ENCODE measurements around the gene CDK5. TPM values are rescaled to one million over a fixed set of nuclear protein-coding genes. Genes with fewer than 3 reads are reported as not detected.

The CDK5 gene
- total and polyA plus RNA-seq, 10 donors: 6.3 to 17.9 (median 9.7) TPM

DNA sequence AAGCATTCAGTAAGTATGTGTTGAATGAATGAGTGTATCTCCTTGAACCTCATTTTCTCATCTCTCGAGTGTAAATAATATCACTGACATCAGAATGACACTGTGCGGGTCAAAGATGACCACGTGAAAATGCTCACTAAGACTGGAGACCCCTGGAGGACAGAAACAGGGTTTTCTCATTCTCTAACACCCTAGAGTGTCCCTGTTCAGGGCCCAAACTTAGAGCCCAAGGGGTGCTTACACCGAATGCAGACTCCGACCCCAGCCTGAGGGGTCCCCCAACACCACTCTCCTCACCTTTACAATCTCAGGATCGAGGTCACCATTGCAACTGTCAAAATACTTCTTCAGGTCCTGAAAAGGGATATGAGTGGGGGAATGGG is 1.4 kb downstream of the CDK5 start:
- TF ChIP-seq, protein P1, sequence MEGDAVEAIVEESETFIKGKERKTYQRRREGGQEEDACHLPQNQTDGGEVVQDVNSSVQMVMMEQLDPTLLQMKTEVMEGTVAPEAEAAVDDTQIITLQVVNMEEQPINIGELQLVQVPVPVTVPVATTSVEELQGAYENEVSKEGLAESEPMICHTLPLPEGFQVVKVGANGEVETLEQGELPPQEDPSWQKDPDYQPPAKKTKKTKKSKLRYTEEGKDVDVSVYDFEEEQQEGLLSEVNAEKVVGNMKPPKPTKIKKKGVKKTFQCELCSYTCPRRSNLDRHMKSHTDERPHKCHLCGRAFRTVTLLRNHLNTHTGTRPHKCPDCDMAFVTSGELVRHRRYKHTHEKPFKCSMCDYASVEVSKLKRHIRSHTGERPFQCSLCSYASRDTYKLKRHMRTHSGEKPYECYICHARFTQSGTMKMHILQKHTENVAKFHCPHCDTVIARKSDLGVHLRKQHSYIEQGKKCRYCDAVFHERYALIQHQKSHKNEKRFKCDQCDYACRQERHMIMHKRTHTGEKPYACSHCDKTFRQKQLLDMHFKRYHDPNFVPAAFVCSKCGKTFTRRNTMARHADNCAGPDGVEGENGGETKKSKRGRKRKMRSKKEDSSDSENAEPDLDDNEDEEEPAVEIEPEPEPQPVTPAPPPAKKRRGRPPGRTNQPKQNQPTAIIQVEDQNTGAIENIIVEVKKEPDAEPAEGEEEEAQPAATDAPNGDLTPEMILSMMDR (IDR thresholded peaks at IDR 0.05 in 8 of 11, conservative IDR thresholded peaks at IDR 0.05 in 3 of 11): no peak
- TF ChIP-seq POLR2AphosphoS5 (IDR thresholded peaks at IDR 0.05) (no peak), POLR2A (IDR thresholded peaks at IDR 0.05) (no peak)

GRCh38 chr7:151053751-151054150 is 3.9 kb downstream of the CDK5 start:
- no peak overlapping the region for H3K4me3 ChIP-seq
- TF ChIP-seq, protein P1 (IDR thresholded peaks at IDR 0.05 in 8 of 11, conservative IDR thresholded peaks at IDR 0.05 in 3 of 11): no peak
- TF ChIP-seq POLR2A (IDR thresholded peaks at IDR 0.05) (no peak), POLR2AphosphoS5 (IDR thresholded peaks at IDR 0.05) (no peak)
- 87 to 95% (median 94%) methylated on average over 7 to 8 of the region's 8 CpGs for WGBS, 5 donors
- peaks cover 0 to 34% (median 13%) of the 10 kb centered on the region in 7 donors for H3K27me3 ChIP-seq (replicated peaks in 1 of 7)
- H3K9me3 ChIP-seq: no peaks in the 10 kb centered on the region
- no peak for DNase-seq
- intact Hi-C loops (cut with DNase I; ENCODE audit: low total_unique reads): no loop called here
- H3K27ac ChIP-seq: peak overlapping the region in 2 of 8 donors; percentile 9 to 37
- peaks cover 0 to 32% (median 0%) of the 10 kb centered on the region in 6 donors for H3K36me3 ChIP-seq
- H3K4me1 ChIP-seq: peaks cover 3 to 59% (median 37%) of the 10 kb centered on the region in 6 donors

More for the DNA sequence above, 1.4 kb downstream of the CDK5 start:
- WGBS, 5 donors: 87 to 99% (median 92%) methylated on average over 6 of the region's 6 CpGs
- Histone ChIP-seq H3K27me3 (replicated peaks in 1 of 7) (peaks cover 0 to 15% (median under 1%) of the 10 kb centered on the region in 7 donors), H3K4me1 (peaks cover 14 to 72% (median 49%) of the 10 kb centered on the region in 6 donors), H3K27ac (no peak overlapping the region), H3K36me3 (peaks cover 0 to 32% (median 0%) of the 10 kb centered on the region in 6 donors), H3K9me3 (no peaks in the 10 kb centered on the region), H3K4me3 (no peak overlapping the region)
- no peak for DNase-seq
- intact Hi-C loops (cut with DNase I; ENCODE audit: low total_unique reads): no loop called here

GRCh38 chr7:151053096-151053495 is 4.6 kb downstream of the CDK5 start:
- peaks cover 0 to 34% (median 13%) of the 10 kb centered on the region in 7 donors for H3K27me3 ChIP-seq (replicated peaks in 1 of 7)
- intact Hi-C loops (cut with DNase I; ENCODE audit: low total_unique reads): no loop called here
- H3K9me3 ChIP-seq: no peaks in the 10 kb centered on the region
- no peak for DNase-seq
- peak overlapping the region in 2 of 8 donors; percentile 9 to 37 for H3K27ac ChIP-seq
- TF ChIP-seq POLR2AphosphoS5 (IDR thresholded peaks at IDR 0.05) (no peak), POLR2A (IDR thresholded peaks at IDR 0.05) (no peak)
- TF ChIP-seq, protein P1 (IDR thresholded peaks at IDR 0.05 in 8 of 11, conservative IDR thresholded peaks at IDR 0.05 in 3 of 11): no peak
- peaks cover 0 to 32% (median 0%) of the 10 kb centered on the region in 6 donors for H3K36me3 ChIP-seq
- WGBS, 5 donors: 37 to 54% (median 45%) methylated on average over 4 of the region's 4 CpGs
- peaks cover 0 to 52% (median 31%) of the 10 kb centered on the region in 6 donors for H3K4me1 ChIP-seq
- no peak overlapping the region for H3K4me3 ChIP-seq

DNA sequence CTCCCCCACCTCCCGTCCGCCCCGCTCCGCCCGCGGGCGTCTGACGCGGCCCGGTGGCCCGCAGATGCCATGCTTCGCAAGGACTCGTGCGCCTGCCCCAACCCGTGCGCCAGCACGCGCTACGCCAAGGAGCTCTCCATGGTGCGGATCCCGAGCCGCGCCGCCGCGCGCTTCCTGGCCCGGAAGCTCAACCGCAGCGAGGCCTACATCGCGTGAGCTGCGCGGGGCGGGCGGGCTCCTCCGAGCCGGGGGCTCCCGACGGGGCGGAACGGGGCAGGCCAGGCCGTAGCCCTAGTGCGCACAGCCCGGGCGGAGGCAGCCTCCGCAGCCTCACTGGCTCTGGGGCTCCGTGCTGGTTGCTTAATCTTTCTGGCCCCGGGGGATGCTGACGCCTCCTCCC is 6.6 kb downstream of the CDK5 start:
- intact Hi-C loops (cut with DNase I; ENCODE audit: low total_unique reads): no loop called here
- H3K4me1 ChIP-seq: peaks cover 0 to 35% (median 18%) of the 10 kb centered on the region in 6 donors
- peak overlapping the region in 3 of 8 donors; percentile 6 to 37 (median 15) for H3K4me3 ChIP-seq
- WGBS, 5 donors: 2 to 5% (median 3%) methylated on average over 5 to 50 of the region's 50 CpGs
- no peak for DNase-seq
- peaks cover 0 to 34% (median 13%) of the 10 kb centered on the region in 7 donors for H3K27me3 ChIP-seq (replicated peaks in 1 of 7)
- peaks cover 0 to 35% (median 0%) of the 10 kb centered on the region in 6 donors for H3K36me3 ChIP-seq
- TF ChIP-seq POLR2AphosphoS5 (IDR thresholded peaks at IDR 0.05): peak in 2 of 3 donors; percentile 47 to 75
- TF ChIP-seq POLR2A (IDR thresholded peaks at IDR 0.05): no peak
- no peak overlapping the region for H3K27ac ChIP-seq
- H3K9me3 ChIP-seq: no peaks in the 10 kb centered on the region

Measured in spleen (tissue), 11 donors.